Heart left ventricle (tissue), 16 donors: ENCODE data around the gene ACOXL. TPM values are rescaled to one million over a fixed set of nuclear protein-coding genes. Genes with fewer than 3 reads are reported as not detected.

Source experiments
- ATAC-seq, 4 donors: fragments of 200-7000 bp; cut with Tn5 transposase; one replicate each; pipeline ENCODE4 v1.9.1; 2020 to 2022; ENCODE audit warnings: moderate library complexity in 4 of 4, mild to moderate bottlenecking in 3 of 4, moderate number of reproducible peaks in 1 of 4
- DNase-seq, 5 donors: peaks; one replicate each; pipeline ENCODE4 v3.0.0-alpha.2; 2020
- H3K27ac ChIP-seq, 12 donors: fragments of 200-600 bp; sonication (generic) in 4 of 12; one replicate each; pipeline versions ENCODE4 v1.5.0 to v1.8.0; 2016 to 2022; ENCODE audit warnings: mild to moderate bottlenecking in 2 of 12
- H3K27me3 ChIP-seq, 9 donors: fragments of 200-600 bp; sonication (generic) in 2 of 9; one replicate each; pipeline versions ENCODE4 v1.5.1 to v1.8.0; 2016 to 2022; ENCODE audit warnings: mild to moderate bottlenecking in 3 of 9
- H3K36me3 ChIP-seq, 9 donors: fragments of 200-600 bp; sonication (generic) in 2 of 9; one replicate each; pipeline versions ENCODE4 v1.5.0 to v1.8.0; 2018 to 2022; ENCODE audit warnings: mild to moderate bottlenecking in 2 of 9
- H3K4me1 ChIP-seq, 12 donors: fragments of 200-600 bp; sonication (generic) in 4 of 12; one replicate each; pipeline versions ENCODE4 v1.5.0 to v1.8.0; 2016 to 2022; ENCODE audit warnings: mild to moderate bottlenecking in 3 of 12
- H3K4me3 ChIP-seq, 12 donors: fragments of 200-600 bp; sonication (generic) in 4 of 12; one replicate each; pipeline versions ENCODE4 v1.5.0 to v1.8.0; 2017 to 2022; ENCODE audit warnings: mild to moderate bottlenecking in 9 of 12, moderate library complexity in 4 of 12
- H3K9me3 ChIP-seq, 12 donors: fragments of 200-600 bp; sonication (generic) in 4 of 12; one replicate each; pipeline versions ENCODE4 v1.5.0 to v1.8.0; 2016 to 2022; ENCODE audit warnings: mild to moderate bottlenecking in 1 of 12
- CTCF ChIP-seq, 12 donors: fragments of 200-600 bp; sonication (generic) in 4 of 12; IDR thresholded peaks; one replicate each; pipeline versions ENCODE4 v1.5.0 to v1.8.0; 2018 to 2022; ENCODE audit warnings: antibody characterized with exemption in 12 of 12, mild to moderate bottlenecking in 5 of 12
- POLR2A ChIP-seq, 2 donors: fragments of 450-650 bp; IDR thresholded peaks; one replicate each; pipeline ENCODE4 v1.6.1; 2017; ENCODE audit warnings: antibody characterized with exemption in 2 of 2, mild to moderate bottlenecking in 2 of 2, moderate library complexity in 2 of 2
- whole genome bisulfite sequencing, 4 donors: extraction: QIAGEN DNeasy Blood & Tissue Kit in 2 of 4; methylation state at CpG; one replicate each; pipeline versions ENCODE4 v1.1.5 to v1.1.7; 2013 to 2018; 5-methylcytosine and 5-hydroxymethylcytosine counted together
- intact Hi-C, 10 donors: fragments of 100-400 bp; cut with DNase I; formaldehyde crosslinking; loops; one replicate each; pipeline versions ENCODE4 v1.11.1 to v1.14.2; 2022
- polyA plus RNA-seq, 2 donors: library from polyadenylated mRNA; stranded (reverse); fragments of 200-250 nt; gene quantifications; one replicate each; pipeline ENCODE4 v1.2.3, GENCODE V29; 2013
- total RNA-seq, 9 donors: library from RNA; depleted of rRNA in 2 of 9; stranded (reverse); fragments of >200 nt in 2 of 9; fragmentation: NEBNext Ultra II Directional in 3 of 9; extraction: Animal tissue kit (Norgen Biotek cat#: 25700) in 3 of 9; gene quantifications; one replicate each; pipeline versions ENCODE4 v1.1.0 to v1.2.4, GENCODE V29; 2016 to 2023
- donor health status: ischemic (EF 13 %, LVEDD 7.1; RV severe dilation, severe dysfunction).
- donor health status: healthy with polysubstance abuse.
- donor health status: DM: no; HTN: yes; CAD: no.
- donor health status: DM: no; HTN: no; CAD: no.
- donor health status: ischemic (EF 25% LVEDD 6.9; RV normal size, moderate dysfunction).
- donor health status: ischemic (EF 25% LVEDD 5.7; RV mildly dilated, moderate dysfunction).
- donor health status: healthy.
- donor health status: DM: yes; HTN: yes; CAD: no.
- donor health status: ischemic (EF 35%, LVEDD 5.7; RV mildly dilated, moderate dysfunction).
- donor health status: nonischemic (EF 11% LVEDD 7.7; RV severe dilation, severe dysfunction).
- donor health status: DM: yes; HTN: yes; CAD: no.
- donor health status: PGD.
- donor health status: ischemic (EF 29% LVEDD 5.4; RV normal size, mild dysfunction).
- donor health status: nonischemic (EF 23%, LVEDD 6.1; RV moderate dilation, normal function).

ACOXL gene
- total and polyA plus RNA-seq, 11 donors = 0.25 TPM; not detected in 10

GRCh38 chr2:110848071-110848470 lies 115.7 kb downstream of the ACOXL start:
- no peak for ATAC-seq
- WGBS, 4 donors = 77 to 90% (median 84%) methylated on average over 2 of the region's 2 CpGs
- Histone ChIP-seq H3K36me3 (no peaks in the 10 kb centered on the region), H3K4me3 (no peak overlapping the region), H3K27ac (no peak overlapping the region), H3K4me1 (peaks cover 0 to 3% (median 0%) of the 10 kb centered on the region in 12 donors), H3K27me3 (peaks cover 0 to 4% (median 0%) of the 10 kb centered on the region in 9 donors), H3K9me3 (no peaks in the 10 kb centered on the region)
- intact Hi-C loops = no loop called here
- no peak for TF ChIP-seq CTCF (IDR thresholded peaks at IDR 0.05)
- TF ChIP-seq POLR2A (IDR thresholded peaks at IDR 0.05) = no peak
- no peak for DNase-seq

GRCh38 chr2:110848519-110849030 lies 116.2 kb downstream of the ACOXL start:
- H3K27ac ChIP-seq = no peak overlapping the region
- TF ChIP-seq CTCF (IDR thresholded peaks at IDR 0.05) (no peak), POLR2A (IDR thresholded peaks at IDR 0.05) (no peak)
- peaks cover 0 to 3% (median 0%) of the 10 kb centered on the region in 12 donors for H3K4me1 ChIP-seq
- peaks cover 0 to 4% (median 0%) of the 10 kb centered on the region in 9 donors for H3K27me3 ChIP-seq
- 74 to 80% (median 78%) methylated on average over 13 of the region's 13 CpGs for WGBS, 4 donors
- intact Hi-C loops = no loop called here
- ATAC-seq (no peak), DNase-seq (no peak)
- no peaks in the 10 kb centered on the region for H3K36me3 ChIP-seq
- H3K4me3 ChIP-seq = no peak overlapping the region
- no peaks in the 10 kb centered on the region for H3K9me3 ChIP-seq

- Histone ChIP-seq H3K36me3 (no peaks in the 10 kb centered on the region), H3K4me1 (peaks cover 0 to 3% (median 0%) of the 10 kb centered on the region in 12 donors), H3K9me3 (no peaks in the 10 kb centered on the region), H3K4me3 (no peak overlapping the region), H3K27ac (no peak overlapping the region), H3K27me3 (no peaks in the 10 kb centered on the region)
- DNase-seq = no peak
- no peak for TF ChIP-seq CTCF (IDR thresholded peaks at IDR 0.05)
- no peak for TF ChIP-seq POLR2A (IDR thresholded peaks at IDR 0.05)
- WGBS, 4 donors = 85 to 94% (median 88%) methylated on average over 7 to 13 of the region's 13 CpGs
- intact Hi-C loops = loop anchor here in 1 of 10 donors (10.0 kb wide), 1 partner anchor 253 kb away; no protein-coding TSS in a partner anchor
- no peak for ATAC-seq
These were observed 119.2 kb downstream of the ACOXL start for GRCh38 chr2:110851531-110851930.

GRCh38 chr2:110852051-110852450 lies 119.7 kb downstream of the ACOXL start:
- Histone ChIP-seq H3K9me3 (no peaks in the 10 kb centered on the region), H3K27ac (no peak overlapping the region), H3K4me3 (no peak overlapping the region), H3K36me3 (no peaks in the 10 kb centered on the region), H3K4me1 (peaks cover 0 to 3% (median 0%) of the 10 kb centered on the region in 12 donors), H3K27me3 (peaks cover 0 to 2% (median 0%) of the 10 kb centered on the region in 9 donors)
- DNase-seq (no peak), ATAC-seq (no peak)
- intact Hi-C loops = loop anchor here in 1 of 10 donors (10.0 kb wide), 1 partner anchor 253 kb away; no protein-coding TSS in a partner anchor
- TF ChIP-seq CTCF (IDR thresholded peaks at IDR 0.05) (no peak), POLR2A (IDR thresholded peaks at IDR 0.05) (no peak)
- 80 to 91% (median 86%) methylated on average over 10 to 11 of the region's 11 CpGs for WGBS, 4 donors
